K562 (cell line): Measurements from ENCODE around the gene ARFRP1. TPM values are rescaled to one million over a fixed set of nuclear protein-coding genes. Genes with fewer than 3 reads are reported as not detected.

Experiments used
- EZH2 ChIP-seq: IDR thresholded peaks from 2 replicates; pipeline ENCODE4 v1.6.1; 2012; ENCODE audit warnings: low read depth, mild to moderate bottlenecking, inconsistent platforms, low read length, borderline replicate concordance
- FOXA1 ChIP-seq: fragments of 450-650 bp; IDR thresholded peaks from 2 replicates; pipeline ENCODE4 v1.6.1; 2016; ENCODE audit warnings: mild to moderate bottlenecking, borderline replicate concordance
- L3MBTL2 ChIP-seq: fragments of 450-650 bp; IDR thresholded peaks from 2 replicates; pipeline ENCODE4 v1.6.1; 2016; ENCODE audit warnings: mild to moderate bottlenecking, moderate library complexity
- PHB2 ChIP-seq: fragments of 450-650 bp; IDR thresholded peaks from 2 replicates; pipeline ENCODE4 v1.6.1; 2017; ENCODE audit warnings: low read depth
- POLR2AphosphoS5 ChIP-seq: IDR thresholded peaks from 2 replicates; pipeline ENCODE4 v1.6.1; 2011; ENCODE audit warnings: mild to moderate bottlenecking, low read depth, low read length, moderate library complexity; ENCODE audit not compliant: control insufficient read depth, insufficient read depth
- SP1 ChIP-seq: sonication (generic); formaldehyde crosslinking; IDR thresholded peaks from 2 replicates; pipeline ENCODE4 v1.8.1; 2022; ENCODE audit warnings: mild to moderate bottlenecking, missing genetic modification reagents
- TBP ChIP-seq: optimal IDR thresholded peaks from 2 replicates; pipeline ENCODE3; 2011; ENCODE audit warnings: low read depth, low read length, improper control_type of control experiment
- YY1 ChIP-seq, 3 experiments: IDR thresholded peaks; 2 replicates each; pipeline ENCODE4 v1.6.1; 2011; ENCODE audit warnings: low read length in 2 of 3, mild to moderate bottlenecking in 2 of 3, moderate library complexity in 2 of 3, borderline replicate concordance in 1 of 3, control low read depth in 1 of 3, low read depth in 1 of 3; ENCODE audit not compliant: insufficient read depth in 3 of 3, insufficient replicate concordance in 2 of 3, control insufficient read depth in 1 of 3, insufficient read length in 1 of 3; ENCODE audit errors: extremely low read depth in 1 of 3
- polyA plus RNA-seq, 8 experiments: library from polyadenylated mRNA; depleted of rRNA in 4 of 8; stranded (reverse) in 5 of 8; unstranded in 3 of 8; fragments of >200 nt; fragmentation: Nextera tagmentation in 2 of 8; fragmentation: Illumina TruSeq in 1 of 8; extraction: Ambion mirVana in 2 of 8; extraction: Trizol in 1 of 8; gene quantifications; 2 replicates each; pipeline versions ENCODE4 v1.2.1 to v1.2.3, GENCODE V29; 2011 to 2014; ENCODE audit warnings: inconsistent platforms in 1 of 8, missing spikeins in 1 of 8
- total RNA-seq, 7 experiments: library from RNA; depleted of rRNA in 6 of 7; stranded (reverse); fragments of >200 nt in 6 of 7; fragmentation: Illumina TruSeq in 2 of 7; extraction: Trizol in 2 of 7; gene quantifications; 2 replicates each; pipeline versions ENCODE4 v1.2.1 to v1.2.3, GENCODE V29; 2011 to 2021; ENCODE audit warnings: low replicate concordance in 1 of 7
- TF ChIP-seq, protein P1 (sequence below): fragments of 450-650 bp; IDR thresholded peaks from 2 replicates; pipeline ENCODE4 v1.6.1; 2016; ENCODE audit warnings: mild to moderate bottlenecking, moderate library complexity
- TF ChIP-seq, protein P2 (sequence below), 2 experiments: fragments of 450-650 bp in 1 of 2; sonication (generic) in 1 of 2; formaldehyde crosslinking; conservative IDR thresholded peaks; 2 replicates each; pipeline versions ENCODE4 v1.4.0 to v1.8.1; 2020 to 2022; ENCODE audit warnings: mild to moderate bottlenecking in 1 of 2, missing genetic modification reagents in 1 of 2
- TF ChIP-seq, protein P3 (sequence below): sonication (generic); formaldehyde crosslinking; IDR thresholded peaks from 2 replicates; pipeline ENCODE4 v1.8.0; 2022; ENCODE audit warnings: mild to moderate bottlenecking, missing genetic modification reagents

ARFRP1 gene
- total and polyA plus RNA-seq, 9 of the 15 experiments (the other 6 are each of a cell fraction or from before 2014, with no cell fraction given) = 2.2 to 78.9 (median 37.3) TPM

DNA sequence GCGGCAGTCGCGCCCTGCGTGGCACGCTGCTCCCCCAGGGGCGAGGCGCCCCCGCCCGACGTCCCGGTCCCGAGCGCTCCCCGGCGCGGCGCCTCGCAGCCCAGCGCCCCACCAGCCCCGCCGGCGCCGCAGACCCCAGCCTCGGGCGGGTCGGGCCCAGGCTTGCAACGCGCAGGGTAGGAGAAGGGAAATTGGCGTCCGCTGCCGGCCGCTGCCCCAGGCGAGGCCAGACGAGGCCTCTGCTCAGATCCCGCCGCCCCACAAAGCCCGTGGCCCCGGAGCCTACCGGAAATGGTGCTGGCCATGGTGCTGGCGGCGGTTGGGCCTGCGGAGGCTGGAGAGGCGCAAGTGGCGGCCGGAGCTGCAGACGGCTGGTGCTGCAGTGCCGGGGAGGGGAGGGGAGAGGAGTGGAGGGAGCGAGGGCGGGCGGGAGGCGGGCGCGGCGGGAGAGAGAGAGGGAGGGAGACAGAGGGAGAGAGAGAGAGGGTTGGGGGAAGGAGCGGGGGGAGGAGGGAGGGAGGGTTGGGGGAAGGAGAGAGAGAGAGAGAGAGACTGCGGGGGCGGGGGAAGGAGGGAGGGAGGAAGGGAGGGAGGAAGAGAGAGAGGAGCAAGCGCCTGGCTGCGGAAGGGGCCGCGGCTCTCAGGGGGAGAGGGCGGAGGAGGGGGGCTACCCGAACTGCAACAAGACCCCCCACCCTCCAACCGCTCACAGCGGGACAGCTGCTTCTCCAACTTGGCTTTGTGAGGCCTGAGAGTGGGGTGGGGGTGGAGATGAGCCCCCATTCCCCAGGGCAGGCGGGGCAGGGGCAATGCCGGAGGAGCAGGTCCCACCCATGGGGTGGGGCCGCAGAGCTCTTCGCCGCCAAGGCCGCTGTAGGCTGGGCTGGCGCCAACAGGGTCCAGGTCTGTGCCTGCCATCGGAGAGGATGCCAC lies 54.5 kb downstream of the ARFRP1 start, which contains the start of gene STMN3 (continued):
- TF ChIP-seq, protein P1, sequence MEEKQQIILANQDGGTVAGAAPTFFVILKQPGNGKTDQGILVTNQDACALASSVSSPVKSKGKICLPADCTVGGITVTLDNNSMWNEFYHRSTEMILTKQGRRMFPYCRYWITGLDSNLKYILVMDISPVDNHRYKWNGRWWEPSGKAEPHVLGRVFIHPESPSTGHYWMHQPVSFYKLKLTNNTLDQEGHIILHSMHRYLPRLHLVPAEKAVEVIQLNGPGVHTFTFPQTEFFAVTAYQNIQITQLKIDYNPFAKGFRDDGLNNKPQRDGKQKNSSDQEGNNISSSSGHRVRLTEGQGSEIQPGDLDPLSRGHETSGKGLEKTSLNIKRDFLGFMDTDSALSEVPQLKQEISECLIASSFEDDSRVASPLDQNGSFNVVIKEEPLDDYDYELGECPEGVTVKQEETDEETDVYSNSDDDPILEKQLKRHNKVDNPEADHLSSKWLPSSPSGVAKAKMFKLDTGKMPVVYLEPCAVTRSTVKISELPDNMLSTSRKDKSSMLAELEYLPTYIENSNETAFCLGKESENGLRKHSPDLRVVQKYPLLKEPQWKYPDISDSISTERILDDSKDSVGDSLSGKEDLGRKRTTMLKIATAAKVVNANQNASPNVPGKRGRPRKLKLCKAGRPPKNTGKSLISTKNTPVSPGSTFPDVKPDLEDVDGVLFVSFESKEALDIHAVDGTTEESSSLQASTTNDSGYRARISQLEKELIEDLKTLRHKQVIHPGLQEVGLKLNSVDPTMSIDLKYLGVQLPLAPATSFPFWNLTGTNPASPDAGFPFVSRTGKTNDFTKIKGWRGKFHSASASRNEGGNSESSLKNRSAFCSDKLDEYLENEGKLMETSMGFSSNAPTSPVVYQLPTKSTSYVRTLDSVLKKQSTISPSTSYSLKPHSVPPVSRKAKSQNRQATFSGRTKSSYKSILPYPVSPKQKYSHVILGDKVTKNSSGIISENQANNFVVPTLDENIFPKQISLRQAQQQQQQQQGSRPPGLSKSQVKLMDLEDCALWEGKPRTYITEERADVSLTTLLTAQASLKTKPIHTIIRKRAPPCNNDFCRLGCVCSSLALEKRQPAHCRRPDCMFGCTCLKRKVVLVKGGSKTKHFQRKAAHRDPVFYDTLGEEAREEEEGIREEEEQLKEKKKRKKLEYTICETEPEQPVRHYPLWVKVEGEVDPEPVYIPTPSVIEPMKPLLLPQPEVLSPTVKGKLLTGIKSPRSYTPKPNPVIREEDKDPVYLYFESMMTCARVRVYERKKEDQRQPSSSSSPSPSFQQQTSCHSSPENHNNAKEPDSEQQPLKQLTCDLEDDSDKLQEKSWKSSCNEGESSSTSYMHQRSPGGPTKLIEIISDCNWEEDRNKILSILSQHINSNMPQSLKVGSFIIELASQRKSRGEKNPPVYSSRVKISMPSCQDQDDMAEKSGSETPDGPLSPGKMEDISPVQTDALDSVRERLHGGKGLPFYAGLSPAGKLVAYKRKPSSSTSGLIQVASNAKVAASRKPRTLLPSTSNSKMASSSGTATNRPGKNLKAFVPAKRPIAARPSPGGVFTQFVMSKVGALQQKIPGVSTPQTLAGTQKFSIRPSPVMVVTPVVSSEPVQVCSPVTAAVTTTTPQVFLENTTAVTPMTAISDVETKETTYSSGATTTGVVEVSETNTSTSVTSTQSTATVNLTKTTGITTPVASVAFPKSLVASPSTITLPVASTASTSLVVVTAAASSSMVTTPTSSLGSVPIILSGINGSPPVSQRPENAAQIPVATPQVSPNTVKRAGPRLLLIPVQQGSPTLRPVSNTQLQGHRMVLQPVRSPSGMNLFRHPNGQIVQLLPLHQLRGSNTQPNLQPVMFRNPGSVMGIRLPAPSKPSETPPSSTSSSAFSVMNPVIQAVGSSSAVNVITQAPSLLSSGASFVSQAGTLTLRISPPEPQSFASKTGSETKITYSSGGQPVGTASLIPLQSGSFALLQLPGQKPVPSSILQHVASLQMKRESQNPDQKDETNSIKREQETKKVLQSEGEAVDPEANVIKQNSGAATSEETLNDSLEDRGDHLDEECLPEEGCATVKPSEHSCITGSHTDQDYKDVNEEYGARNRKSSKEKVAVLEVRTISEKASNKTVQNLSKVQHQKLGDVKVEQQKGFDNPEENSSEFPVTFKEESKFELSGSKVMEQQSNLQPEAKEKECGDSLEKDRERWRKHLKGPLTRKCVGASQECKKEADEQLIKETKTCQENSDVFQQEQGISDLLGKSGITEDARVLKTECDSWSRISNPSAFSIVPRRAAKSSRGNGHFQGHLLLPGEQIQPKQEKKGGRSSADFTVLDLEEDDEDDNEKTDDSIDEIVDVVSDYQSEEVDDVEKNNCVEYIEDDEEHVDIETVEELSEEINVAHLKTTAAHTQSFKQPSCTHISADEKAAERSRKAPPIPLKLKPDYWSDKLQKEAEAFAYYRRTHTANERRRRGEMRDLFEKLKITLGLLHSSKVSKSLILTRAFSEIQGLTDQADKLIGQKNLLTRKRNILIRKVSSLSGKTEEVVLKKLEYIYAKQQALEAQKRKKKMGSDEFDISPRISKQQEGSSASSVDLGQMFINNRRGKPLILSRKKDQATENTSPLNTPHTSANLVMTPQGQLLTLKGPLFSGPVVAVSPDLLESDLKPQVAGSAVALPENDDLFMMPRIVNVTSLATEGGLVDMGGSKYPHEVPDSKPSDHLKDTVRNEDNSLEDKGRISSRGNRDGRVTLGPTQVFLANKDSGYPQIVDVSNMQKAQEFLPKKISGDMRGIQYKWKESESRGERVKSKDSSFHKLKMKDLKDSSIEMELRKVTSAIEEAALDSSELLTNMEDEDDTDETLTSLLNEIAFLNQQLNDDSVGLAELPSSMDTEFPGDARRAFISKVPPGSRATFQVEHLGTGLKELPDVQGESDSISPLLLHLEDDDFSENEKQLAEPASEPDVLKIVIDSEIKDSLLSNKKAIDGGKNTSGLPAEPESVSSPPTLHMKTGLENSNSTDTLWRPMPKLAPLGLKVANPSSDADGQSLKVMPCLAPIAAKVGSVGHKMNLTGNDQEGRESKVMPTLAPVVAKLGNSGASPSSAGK = no peak
- TF ChIP-seq TBP (no peak), L3MBTL2 (peak; percentile 55), FOXA1 (no peak), YY1 (IDR thresholded peaks at IDR 0.05; ENCODE audit: borderline replicate concordance in 1 of 3, control insufficient read depth in 1 of 3, extremely low read depth in 1 of 3, insufficient read depth in 3 of 3, insufficient read length in 1 of 3, insufficient replicate concordance in 2 of 3, low read depth in 1 of 3, low read length in 2 of 3) (peak in 2 of 3 experiments; percentile 20 to 72), PHB2 (no peak), POLR2AphosphoS5 (peak; percentile 58; the same call in 1 of the 2 replicates), SP1 (CRISPR knock-in tag) (peak; percentile 51; the same call in 1 of the 2 replicates), EZH2 (no peak)
- TF ChIP-seq, protein P2, sequence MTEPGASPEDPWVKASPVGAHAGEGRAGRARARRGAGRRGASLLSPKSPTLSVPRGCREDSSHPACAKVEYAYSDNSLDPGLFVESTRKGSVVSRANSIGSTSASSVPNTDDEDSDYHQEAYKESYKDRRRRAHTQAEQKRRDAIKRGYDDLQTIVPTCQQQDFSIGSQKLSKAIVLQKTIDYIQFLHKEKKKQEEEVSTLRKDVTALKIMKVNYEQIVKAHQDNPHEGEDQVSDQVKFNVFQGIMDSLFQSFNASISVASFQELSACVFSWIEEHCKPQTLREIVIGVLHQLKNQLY (CRISPR knock-in tag; conservative IDR thresholded peaks at IDR 0.05) = peak in 1 of 2 experiments; percentile 88; a peak in 1 of 4 replicates
- TF ChIP-seq, protein P3, sequence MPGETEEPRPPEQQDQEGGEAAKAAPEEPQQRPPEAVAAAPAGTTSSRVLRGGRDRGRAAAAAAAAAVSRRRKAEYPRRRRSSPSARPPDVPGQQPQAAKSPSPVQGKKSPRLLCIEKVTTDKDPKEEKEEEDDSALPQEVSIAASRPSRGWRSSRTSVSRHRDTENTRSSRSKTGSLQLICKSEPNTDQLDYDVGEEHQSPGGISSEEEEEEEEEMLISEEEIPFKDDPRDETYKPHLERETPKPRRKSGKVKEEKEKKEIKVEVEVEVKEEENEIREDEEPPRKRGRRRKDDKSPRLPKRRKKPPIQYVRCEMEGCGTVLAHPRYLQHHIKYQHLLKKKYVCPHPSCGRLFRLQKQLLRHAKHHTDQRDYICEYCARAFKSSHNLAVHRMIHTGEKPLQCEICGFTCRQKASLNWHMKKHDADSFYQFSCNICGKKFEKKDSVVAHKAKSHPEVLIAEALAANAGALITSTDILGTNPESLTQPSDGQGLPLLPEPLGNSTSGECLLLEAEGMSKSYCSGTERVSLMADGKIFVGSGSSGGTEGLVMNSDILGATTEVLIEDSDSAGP (CRISPR knock-in tag) = no peak
